GM18505 (cell line): ENCODE data around the gene AHCYL1.

Source experiments
- ATAC-seq: cut with Tn5 transposase; IDR thresholded peaks from one replicate; pipeline ENCODE4 v1.9.1; 2021; ENCODE audit not compliant: unreplicated experiment
- POLR2A ChIP-seq: IDR thresholded peaks from 4 replicates; pipeline ENCODE4 v1.6.1; 2011; ENCODE audit warnings: borderline replicate concordance; ENCODE audit not compliant: insufficient read depth, insufficient read length; ENCODE audit errors: extremely low read depth

The AHCYL1 gene

DNA sequence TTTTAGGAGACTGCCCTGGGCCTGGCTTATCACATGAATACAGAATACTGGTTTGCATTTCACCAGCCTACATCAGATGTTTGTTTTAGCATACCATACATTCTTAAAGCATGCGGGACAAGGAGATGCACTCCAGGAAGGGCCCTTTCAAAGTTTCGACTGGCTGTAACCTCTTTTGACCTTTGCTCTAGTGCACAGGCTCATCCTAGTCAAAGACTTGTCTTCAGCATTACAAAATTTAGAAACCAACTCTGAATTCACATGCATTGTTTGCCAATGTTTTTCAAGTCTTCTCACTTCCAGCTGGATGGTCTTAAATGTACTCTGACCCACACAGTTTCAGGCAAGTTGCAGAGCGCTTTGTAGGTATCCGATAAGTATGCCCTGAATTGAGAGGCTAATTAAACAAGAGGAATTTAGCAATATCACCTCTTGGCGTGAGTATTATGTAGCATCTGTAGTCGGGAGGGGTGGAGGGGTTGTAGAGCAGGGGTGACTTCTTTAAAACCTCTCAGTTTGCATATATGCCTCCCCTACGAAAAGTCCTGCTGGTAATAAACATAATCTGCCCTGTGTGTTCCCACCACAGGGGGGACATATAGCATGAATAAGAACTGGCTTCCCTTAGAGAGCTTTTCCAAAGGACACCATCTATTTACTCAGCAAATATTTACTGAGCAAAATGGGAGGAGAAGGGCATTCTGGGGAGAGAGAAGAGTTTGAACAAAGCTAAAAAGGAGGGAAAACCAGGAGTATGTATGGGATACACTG lies 24.4 kb upstream of the AHCYL1 start:
- TF ChIP-seq POLR2A = no peak
- no peak for ATAC-seq

DNA sequence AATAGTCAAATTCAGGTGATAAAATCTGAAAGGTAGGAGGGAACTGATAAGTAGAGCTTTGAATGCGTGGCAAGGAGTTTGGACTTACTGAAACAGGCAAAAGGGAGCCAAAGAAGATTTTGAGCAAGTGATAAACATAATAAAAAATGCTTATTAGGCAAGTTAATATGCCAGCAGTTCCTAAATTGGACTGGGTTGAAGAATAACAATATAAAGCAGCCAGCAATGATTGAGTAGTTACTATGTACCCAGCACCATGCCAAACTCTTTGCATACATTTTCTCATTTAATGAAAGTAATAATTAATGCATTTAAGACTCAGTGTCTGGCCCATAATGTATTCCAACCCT lies 23.8 kb upstream of the AHCYL1 start:
- no peak for TF ChIP-seq POLR2A
- no peak for ATAC-seq

DNA sequence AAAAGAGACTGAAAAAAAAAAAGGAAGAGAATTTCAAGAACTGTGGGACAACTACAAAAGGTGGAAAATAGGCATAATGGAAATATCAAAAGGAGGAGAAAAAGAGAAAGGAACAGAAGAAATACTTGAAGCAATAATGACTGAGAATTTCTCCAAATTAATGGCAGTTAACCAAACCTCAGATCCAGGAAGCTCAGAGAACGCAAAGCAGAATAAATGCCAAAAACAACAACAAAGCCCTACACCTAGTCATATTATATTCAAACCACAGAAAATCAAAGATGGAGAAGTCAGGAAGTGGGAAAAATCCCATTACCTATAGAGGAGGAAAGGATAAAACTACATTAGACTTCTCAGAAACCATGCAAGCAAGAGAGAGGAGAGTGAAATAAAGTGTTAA lies 20.7 kb upstream of the AHCYL1 start:
- ATAC-seq = no peak
- TF ChIP-seq POLR2A = no peak

DNA sequence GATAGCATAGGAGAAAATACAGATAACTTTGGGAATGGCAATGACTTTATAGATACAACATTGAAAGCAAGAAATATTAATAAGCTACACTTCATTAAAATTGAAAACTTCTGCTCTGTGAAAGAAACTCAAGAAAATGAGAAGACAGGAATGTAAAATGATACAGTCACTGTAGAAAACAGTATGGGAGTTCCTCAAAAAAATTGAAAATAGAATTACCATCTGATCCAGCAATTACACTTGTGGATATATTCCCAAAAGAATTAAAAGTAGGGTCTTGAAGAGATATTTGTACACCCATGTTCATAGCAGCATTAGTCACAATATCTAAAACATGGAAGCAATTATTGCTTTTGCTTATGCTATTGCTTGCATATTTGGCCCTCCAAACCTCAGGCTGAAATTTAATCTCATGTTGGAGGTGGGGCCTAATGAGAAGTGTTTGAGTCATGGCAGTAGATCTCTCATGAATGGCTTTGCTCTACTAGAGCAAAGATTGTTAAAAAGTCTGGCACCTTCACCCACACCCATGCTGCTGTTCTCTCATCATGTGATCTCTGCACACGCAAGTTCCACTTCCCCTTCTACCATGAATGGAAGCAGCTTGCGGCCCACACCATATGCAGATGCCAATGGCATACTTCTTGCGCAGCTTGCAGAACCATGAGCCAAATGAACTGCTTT lies 15.3 kb upstream of the AHCYL1 start:
- no peak for TF ChIP-seq POLR2A
- no peak for ATAC-seq

DNA sequence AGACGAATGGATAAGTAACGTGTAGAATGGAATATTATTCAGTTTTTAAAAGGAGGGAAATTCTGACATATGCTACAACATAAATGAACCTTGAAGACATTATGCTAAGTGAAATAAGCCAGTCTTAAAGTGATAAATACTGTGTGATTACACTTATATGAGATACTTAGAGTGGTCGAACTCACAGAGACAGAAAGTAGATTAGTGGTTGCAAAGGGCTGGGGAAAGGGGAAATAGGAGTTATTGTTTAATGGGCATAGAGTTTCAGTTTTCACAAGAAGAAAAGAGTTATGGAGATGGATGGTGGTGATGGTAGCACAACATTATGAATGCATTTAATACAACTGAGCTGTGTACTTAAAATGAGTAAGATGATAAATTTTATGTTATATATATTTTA lies 14.7 kb upstream of the AHCYL1 start:
- ATAC-seq = no peak
- TF ChIP-seq POLR2A = no peak

DNA sequence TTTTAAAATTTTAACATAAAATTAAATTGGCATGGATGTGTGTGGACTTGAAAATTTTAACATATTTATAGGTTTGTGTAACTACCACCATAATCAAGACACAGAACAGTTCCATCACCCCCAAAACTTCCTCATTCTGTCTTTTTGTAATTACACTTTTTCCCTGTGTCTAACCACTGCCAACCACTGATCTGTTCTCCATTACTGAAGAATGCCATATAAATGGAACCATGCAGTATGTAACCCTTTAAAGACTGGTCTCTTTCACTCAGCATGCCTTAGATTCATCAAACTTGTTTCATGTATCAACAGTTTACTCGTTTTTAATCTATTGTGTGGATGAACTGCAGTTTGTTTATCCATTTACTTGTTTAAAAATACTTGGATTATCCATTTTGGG lies 13.0 kb upstream of the AHCYL1 start:
- no peak for ATAC-seq

DNA sequence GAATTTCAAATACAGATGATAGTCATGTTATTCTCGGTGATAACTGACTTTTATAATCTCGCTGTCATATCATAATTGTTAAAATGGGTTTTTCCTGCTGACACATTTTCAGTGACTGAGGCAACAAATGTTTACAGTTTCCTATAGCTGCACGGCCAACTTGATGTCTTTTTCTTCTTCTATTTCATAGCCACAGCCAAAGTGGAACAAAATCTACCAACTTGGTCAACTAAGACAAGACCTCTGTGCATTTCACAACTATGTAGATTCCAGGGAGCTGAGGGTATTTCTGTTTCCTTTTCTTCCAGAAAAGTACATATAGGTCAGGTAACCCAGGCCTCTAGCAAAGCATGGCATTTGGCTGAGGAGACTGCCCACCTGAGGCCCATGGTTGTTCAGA lies 10.4 kb upstream of the AHCYL1 start:
- ATAC-seq = no peak
- TF ChIP-seq POLR2A = no peak

More for the DNA sequence above, 13.0 kb upstream of the AHCYL1 start:
- no peak for TF ChIP-seq POLR2A

DNA sequence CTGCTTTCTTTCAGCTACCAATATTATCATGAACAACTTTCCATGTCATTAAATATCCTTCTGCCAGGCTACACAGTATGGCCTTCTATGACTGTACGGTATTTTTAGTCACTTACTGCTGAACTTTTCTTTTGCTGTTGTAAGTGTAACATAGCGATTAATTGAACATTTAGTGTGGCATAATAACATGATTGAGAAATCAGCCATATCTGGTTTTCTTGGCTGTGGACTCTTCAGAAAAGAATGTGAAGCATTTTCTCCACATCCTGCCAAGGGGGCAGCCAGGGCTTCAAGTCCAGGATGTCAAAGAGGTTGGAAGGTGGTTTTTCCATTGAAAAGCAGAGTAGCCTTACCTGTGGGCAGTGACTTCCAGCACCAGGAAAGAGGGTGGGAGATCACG lies 8.8 kb upstream of the AHCYL1 start:
- ATAC-seq = no peak
- TF ChIP-seq POLR2A = no peak

DNA sequence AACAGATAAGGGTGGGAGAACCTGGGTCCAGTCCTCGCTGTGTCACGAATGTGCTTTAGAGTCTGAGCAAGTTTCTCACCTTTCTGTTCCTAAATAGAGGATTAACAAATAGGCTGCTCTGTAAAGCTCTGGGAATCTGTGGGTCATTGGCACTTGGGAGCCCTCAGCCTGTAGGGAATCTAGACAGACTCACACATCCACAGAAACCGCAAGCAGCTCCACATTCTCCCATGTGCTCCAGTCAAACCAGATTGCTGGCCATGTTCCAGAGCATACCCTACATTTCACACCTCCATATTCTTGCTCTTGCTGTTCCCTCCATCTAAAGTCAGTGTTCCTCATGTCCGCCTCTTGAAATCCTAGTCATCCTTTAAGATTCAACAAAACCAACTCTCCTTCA lies 7.8 kb upstream of the AHCYL1 start:
- no peak for ATAC-seq
- no peak for TF ChIP-seq POLR2A

DNA sequence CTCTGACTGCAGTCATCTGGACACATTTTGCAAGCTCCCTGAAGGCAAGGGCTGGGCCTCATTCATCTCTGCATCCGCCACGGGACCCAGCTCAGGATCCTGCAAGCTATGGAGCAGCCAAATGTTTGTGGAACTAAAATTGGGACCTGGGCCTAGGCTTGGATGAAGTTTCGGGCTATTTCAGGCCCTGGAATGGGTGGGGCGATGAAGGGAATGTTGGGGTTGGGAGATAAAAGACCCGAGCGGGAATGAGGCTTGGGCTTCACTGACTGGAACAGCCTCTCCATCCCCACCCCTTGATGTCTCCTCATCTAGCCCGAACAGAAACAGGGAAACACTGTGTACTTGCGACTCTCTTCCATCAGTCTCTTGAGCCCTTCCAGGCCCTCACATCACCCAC lies 7.3 kb upstream of the AHCYL1 start:
- TF ChIP-seq POLR2A = no peak
- no peak for ATAC-seq

DNA sequence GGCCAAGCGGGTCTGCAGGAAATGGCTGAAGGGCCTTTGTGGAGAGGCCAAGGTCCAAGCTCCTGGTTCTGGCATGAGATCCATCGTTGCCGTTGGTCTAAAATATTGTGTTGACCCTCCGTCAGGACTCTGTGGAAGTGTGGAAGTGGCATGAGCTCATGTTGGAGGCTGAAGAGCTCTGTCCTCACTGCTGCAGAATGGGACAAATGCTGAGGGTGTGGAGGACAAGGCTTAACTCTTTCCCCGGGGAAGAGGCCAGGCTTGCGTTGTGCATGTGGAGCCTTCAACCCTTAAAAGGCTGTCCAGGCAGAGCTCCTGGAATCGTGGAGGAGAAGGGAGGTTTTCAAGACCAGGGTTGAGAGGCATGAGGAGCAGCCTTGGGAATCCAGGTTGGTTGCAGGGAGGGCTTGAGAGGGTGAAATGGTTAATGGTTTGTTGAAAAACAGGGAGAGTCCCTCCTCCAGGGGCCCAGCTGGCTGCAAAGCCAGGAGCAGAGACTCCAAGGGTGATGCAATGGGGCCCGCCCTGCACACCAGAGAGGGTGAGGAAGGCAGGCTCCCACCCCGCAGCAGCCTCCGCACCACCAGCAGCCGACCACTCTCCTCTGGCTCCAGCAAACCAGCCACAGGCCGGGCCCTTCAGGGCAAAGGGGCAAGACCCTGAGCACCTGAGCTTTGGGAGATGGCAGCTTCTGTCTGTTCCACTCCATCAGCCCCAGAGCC lies 6.7 kb upstream of the AHCYL1 start:
- ATAC-seq = no peak
- TF ChIP-seq POLR2A = no peak

DNA sequence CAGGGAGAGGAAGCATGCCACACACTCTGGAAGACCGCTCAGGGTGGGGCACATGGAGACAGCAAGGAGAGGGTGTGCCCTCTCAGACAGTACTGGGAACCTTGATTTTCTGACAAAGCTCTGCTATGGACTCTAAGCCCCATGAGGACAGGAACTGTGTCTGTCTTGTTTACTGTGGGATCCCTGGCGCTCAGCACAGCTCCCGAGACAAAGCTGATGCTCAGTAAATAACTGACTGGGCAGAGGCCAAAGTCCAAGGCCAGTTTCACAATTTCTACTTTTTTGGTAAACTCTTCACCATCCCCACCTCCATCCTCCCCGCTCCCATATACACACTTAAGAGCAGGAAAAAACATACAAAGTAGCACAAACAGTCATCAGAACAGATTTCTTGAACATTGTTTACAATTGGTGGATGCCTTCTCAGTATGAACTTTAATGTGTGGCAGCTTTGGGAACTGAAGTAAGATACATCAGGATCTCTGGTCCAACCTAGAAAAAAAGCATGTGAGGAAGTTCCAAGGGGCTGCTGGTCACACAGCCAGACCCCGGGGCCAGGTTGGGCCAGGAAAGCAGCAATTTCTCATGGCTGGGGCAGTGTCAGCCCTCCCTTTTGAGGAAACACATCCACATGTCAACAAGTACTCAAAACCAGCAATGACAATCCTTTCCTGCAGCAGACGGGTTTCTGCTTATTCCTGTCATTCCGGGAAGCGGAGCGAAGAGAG lies 5.6 kb upstream of the AHCYL1 start:
- ATAC-seq = no peak
- TF ChIP-seq POLR2A = no peak

DNA sequence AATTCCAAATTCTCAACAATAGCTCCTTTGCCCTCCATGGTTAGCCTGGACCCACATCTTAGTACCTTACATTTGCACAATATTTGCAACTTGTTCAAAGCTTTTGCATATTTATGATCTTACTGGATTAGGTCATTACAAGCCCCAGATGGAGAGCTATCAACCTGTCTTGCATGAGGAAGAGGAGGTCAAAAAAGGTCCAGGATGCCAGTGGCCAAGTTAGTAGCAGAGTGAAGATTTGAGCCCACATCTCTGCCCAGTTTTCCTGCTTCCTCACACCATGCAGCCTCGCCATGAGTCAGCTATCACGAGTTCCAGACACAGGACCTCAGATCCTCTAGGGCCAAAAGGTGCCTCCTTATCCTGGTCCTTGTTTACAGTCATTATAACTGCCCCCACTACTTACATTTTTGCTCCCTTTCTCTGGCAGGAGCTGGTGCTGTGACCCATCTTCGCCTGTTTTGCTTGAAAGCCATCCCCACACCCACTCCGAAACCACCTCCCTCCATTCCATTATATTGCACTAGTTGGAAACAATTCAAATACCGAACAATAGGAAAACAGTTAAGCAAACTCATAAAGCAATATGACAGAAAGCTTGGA lies 5.0 kb upstream of the AHCYL1 start:
- ATAC-seq = no peak
- TF ChIP-seq POLR2A = no peak
